SH-SY5Y (cell line): ENCODE results near the gene SH2D3A.

Source experiments
- GATA2 ChIP-seq: IDR thresholded peaks from 2 replicates; pipeline ENCODE4 v1.6.1; 2011; ENCODE audit warnings: mild to moderate bottlenecking, low read depth, low read length
- GATA3 ChIP-seq: IDR thresholded peaks from 2 replicates; pipeline ENCODE4 v1.6.1; 2011; ENCODE audit warnings: low read depth, mild to moderate bottlenecking, low read length, moderate library complexity

GRCh38 chr19:6723108-6723618 is 44.1 kb downstream of the SH2D3A start:
- TF ChIP-seq GATA2 = no peak
- no peak for TF ChIP-seq GATA3
